HEK293 (cell line): ENCODE results near the gene OAF.
"Not testable (repeated sequence)": the region's sequence is repeated elsewhere in the genome, so short reads cannot be mapped to it uniquely, and the experiment has no call there.

Experiments used
- CTCF ChIA-PET: fragments of 350-600 bp; formaldehyde crosslinking; extraction: SDS; loops from one replicate; lab custom pipeline; 2021; ENCODE audit warnings: antibody characterized with exemption; lab: Yijun Ruan, JAX
- POLR2A ChIA-PET: fragments of 300-600 bp; formaldehyde crosslinking; extraction: SDS; loops from one replicate; lab custom pipeline; 2020; ENCODE audit warnings: antibody characterized with exemption, inconsistent platforms; lab: Yijun Ruan, JAX
- H3K27ac ChIP-seq: fragments of 200-500 bp; sonication (Bioruptor generic); 2 replicates; pipeline ENCODE4 v1.5.1; 2014; ENCODE audit warnings: low read depth, low read length, control low read depth, inconsistent platforms; ENCODE audit errors: extremely low read depth
- H3K36me3 ChIP-seq, 2 experiments: fragments of 200-500 bp in 1 of 2; sonication (Bioruptor generic) in 1 of 2; 1 replicate in 1 of 2; 2 replicates in 1 of 2; pipeline ENCODE4 v1.5.1; 2014 to 2017; ENCODE audit warnings: inconsistent platforms in 2 of 2, low read length in 2 of 2; ENCODE audit not compliant: control insufficient read depth in 2 of 2, insufficient read depth in 1 of 2
- H3K4me1 ChIP-seq: fragments of 200-500 bp; sonication (Bioruptor generic); 2 replicates; pipeline ENCODE4 v1.5.1; 2014; ENCODE audit warnings: mild to moderate bottlenecking, low read length, inconsistent platforms; ENCODE audit not compliant: control insufficient read depth, insufficient read depth
- H3K4me3 ChIP-seq: 2 replicates; pipeline ENCODE4 v1.5.1; 2011; ENCODE audit warnings: low read depth, mild to moderate bottlenecking, control low read depth, low read length, moderate library complexity
- H3K9me3 ChIP-seq: fragments of 200-500 bp; sonication (Bioruptor generic); 2 replicates; pipeline ENCODE4 v1.5.1; 2014; ENCODE audit warnings: low read depth, low read length, inconsistent platforms; ENCODE audit not compliant: control insufficient read depth, insufficient read depth
- EGR2 ChIP-seq: fragments of 450-650 bp; formaldehyde crosslinking; IDR thresholded peaks from 2 replicates; pipeline ENCODE4 v1.5.1; 2016; ENCODE audit warnings: low read depth, missing biosample characterization, missing genetic modification characterization
- GLI2 ChIP-seq: fragments of 450-650 bp; formaldehyde crosslinking; IDR thresholded peaks from 2 replicates; pipeline ENCODE4; 2017; ENCODE audit warnings: missing biosample characterization, missing genetic modification characterization, low read depth, borderline replicate concordance
- KLF1 ChIP-seq: fragments of 450-650 bp; formaldehyde crosslinking; IDR thresholded peaks from 2 replicates; pipeline ENCODE4 v1.5.1; 2016; ENCODE audit warnings: missing biosample characterization, missing genetic modification characterization
- SETDB1 ChIP-seq: IDR thresholded peaks from one replicate; pipeline ENCODE4 v1.6.1; 2017; ENCODE audit warnings: mild to moderate bottlenecking, low read length, moderate library complexity, mixed read lengths; ENCODE audit not compliant: insufficient read length
- ZBTB20 ChIP-seq: fragments of 450-650 bp; formaldehyde crosslinking; IDR thresholded peaks from 2 replicates; pipeline ENCODE4 v1.5.1; 2016; ENCODE audit warnings: missing biosample characterization, missing genetic modification characterization
- ZEB2 ChIP-seq: fragments of 450-650 bp; formaldehyde crosslinking; IDR thresholded peaks from 2 replicates; pipeline ENCODE4 v1.5.1; 2016; ENCODE audit warnings: missing biosample characterization, missing genetic modification characterization
- ZFHX2 ChIP-seq: fragments of 450-650 bp; formaldehyde crosslinking; conservative IDR thresholded peaks from 2 replicates; pipeline ENCODE4 v1.5.1; 2016; ENCODE audit warnings: missing biosample characterization, missing genetic modification characterization
- ZFP37 ChIP-seq: fragments of 450-650 bp; formaldehyde crosslinking; IDR thresholded peaks from 2 replicates; pipeline ENCODE4 v1.5.1; 2016; ENCODE audit warnings: missing biosample characterization, missing genetic modification characterization
- ZNF169 ChIP-seq: fragments of 450-650 bp; formaldehyde crosslinking; IDR thresholded peaks from 2 replicates; pipeline ENCODE4 v1.5.1; 2016; ENCODE audit warnings: missing biosample characterization, missing genetic modification characterization
- ZNF221 ChIP-seq: fragments of 450-650 bp; formaldehyde crosslinking; IDR thresholded peaks from 2 replicates; pipeline ENCODE4 v1.5.1; 2017; ENCODE audit warnings: missing biosample characterization, missing genetic modification characterization, borderline replicate concordance
- ZNF23 ChIP-seq: fragments of 450-650 bp; formaldehyde crosslinking; IDR thresholded peaks from 2 replicates; pipeline ENCODE4 v1.5.1; 2016; ENCODE audit warnings: missing biosample characterization, missing genetic modification characterization, borderline replicate concordance
- ZNF274 ChIP-seq, 2 experiments: fragments of 200-500 bp in 1 of 2; fragments of 450-650 bp in 1 of 2; sonication (Bioruptor generic) in 1 of 2; formaldehyde crosslinking in 1 of 2; IDR thresholded peaks; 2 replicates each; pipeline versions ENCODE4 v1.5.1 to v1.6.1; 2014 to 2016; ENCODE audit warnings: borderline replicate concordance in 1 of 2, inconsistent platforms in 1 of 2, low read length in 1 of 2, missing biosample characterization in 1 of 2, missing genetic modification characterization in 1 of 2
- ZNF350 ChIP-seq: fragments of 450-650 bp; formaldehyde crosslinking; IDR thresholded peaks from 2 replicates; pipeline ENCODE4 v1.5.0; 2017; ENCODE audit warnings: missing biosample characterization, mild to moderate bottlenecking, missing genetic modification characterization
- ZNF366 ChIP-seq: fragments of 450-650 bp; formaldehyde crosslinking; conservative IDR thresholded peaks from 2 replicates; pipeline ENCODE4 v1.5.1; 2016; ENCODE audit warnings: missing biosample characterization, missing genetic modification characterization
- ZNF521 ChIP-seq: fragments of 450-650 bp; formaldehyde crosslinking; IDR thresholded peaks from 2 replicates; pipeline ENCODE4 v1.5.1; 2017; ENCODE audit warnings: missing biosample characterization, mild to moderate bottlenecking, missing genetic modification characterization
- ZNF571 ChIP-seq: fragments of 450-650 bp; formaldehyde crosslinking; IDR thresholded peaks from 2 replicates; pipeline ENCODE4 v1.5.0; 2017; ENCODE audit warnings: missing biosample characterization, missing genetic modification characterization
- TF ChIP-seq, protein P1 (sequence below): fragments of 450-650 bp; formaldehyde crosslinking; IDR thresholded peaks from 2 replicates; pipeline ENCODE4 v1.5.1; 2016; ENCODE audit warnings: missing biosample characterization, missing genetic modification characterization
- TF ChIP-seq, protein P2 (sequence below): fragments of 450-650 bp; formaldehyde crosslinking; IDR thresholded peaks from 2 replicates; pipeline ENCODE4 v1.5.1; 2017; ENCODE audit warnings: missing biosample characterization, missing genetic modification characterization
- TF ChIP-seq, protein P3 (sequence below): fragments of 450-650 bp; formaldehyde crosslinking; IDR thresholded peaks from 2 replicates; pipeline ENCODE4 v1.5.1; 2016; ENCODE audit warnings: missing biosample characterization, missing genetic modification characterization, borderline replicate concordance

The OAF gene

DNA sequence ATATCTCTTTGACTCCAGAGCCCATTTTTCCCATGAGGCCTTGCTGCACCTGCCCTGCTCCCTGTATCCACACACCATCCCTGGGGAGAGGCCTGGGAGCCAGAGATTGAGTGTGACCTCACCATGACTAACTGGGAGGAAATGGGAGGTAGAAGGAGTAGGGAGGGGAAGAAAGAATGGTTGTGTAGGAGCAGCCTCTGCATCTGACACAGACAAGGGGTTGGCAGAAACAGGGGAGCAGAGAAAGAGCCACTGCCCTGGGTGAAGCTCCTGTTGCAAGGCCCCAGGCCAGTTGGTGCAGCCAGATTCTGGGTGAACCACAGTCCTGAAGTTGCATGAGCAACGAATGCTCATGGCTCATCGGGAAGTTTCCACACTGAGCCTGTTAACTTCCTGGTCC lies 61.5 kb downstream of the OAF start (continued):
- TF ChIP-seq, protein P1, sequence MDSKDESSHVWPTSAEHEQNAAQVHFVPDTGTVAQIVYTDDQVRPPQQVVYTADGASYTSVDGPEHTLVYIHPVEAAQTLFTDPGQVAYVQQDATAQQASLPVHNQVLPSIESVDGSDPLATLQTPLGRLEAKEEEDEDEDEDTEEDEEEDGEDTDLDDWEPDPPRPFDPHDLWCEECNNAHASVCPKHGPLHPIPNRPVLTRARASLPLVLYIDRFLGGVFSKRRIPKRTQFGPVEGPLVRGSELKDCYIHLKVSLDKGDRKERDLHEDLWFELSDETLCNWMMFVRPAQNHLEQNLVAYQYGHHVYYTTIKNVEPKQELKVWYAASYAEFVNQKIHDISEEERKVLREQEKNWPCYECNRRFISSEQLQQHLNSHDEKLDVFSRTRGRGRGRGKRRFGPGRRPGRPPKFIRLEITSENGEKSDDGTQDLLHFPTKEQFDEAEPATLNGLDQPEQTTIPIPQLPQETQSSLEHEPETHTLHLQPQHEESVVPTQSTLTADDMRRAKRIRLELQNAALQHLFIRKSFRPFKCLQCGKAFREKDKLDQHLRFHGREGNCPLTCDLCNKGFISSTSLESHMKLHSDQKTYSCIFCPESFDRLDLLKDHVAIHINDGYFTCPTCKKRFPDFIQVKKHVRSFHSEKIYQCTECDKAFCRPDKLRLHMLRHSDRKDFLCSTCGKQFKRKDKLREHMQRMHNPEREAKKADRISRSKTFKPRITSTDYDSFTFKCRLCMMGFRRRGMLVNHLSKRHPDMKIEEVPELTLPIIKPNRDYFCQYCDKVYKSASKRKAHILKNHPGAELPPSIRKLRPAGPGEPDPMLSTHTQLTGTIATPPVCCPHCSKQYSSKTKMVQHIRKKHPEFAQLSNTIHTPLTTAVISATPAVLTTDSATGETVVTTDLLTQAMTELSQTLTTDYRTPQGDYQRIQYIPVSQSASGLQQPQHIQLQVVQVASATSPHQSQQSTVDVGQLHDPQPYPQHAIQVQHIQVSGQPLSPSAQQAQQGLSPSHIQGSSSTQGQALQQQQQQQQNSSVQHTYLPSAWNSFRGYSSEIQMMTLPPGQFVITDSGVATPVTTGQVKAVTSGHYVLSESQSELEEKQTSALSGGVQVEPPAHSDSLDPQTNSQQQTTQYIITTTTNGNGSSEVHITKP: no peak
- no peak for TF ChIP-seq ZBTB20 (tag by site-specific recombination)
- TF ChIP-seq ZNF221 (tag by site-specific recombination): no peak
- no peak for TF ChIP-seq ZNF350 (tag by site-specific recombination)

DNA sequence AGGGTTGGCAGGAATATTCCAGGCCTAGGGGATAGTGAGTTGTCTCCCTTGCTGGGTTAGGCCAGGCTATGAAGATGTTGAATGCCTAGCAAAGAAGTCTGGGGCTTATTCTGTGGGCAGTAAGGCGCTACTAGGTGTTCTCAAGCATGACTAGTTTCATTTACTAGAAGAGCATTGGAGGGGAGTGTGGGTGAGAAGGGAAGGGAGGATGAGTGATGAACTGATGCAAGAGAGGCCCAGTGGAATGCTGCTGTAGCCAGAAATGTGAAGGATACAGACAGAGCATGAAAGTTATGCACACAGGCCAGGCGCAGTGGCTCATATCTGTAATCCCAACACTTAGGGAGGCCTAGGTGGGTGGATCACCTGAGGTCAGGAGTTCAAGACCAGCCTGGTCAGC lies 62.6 kb downstream of the OAF start:
- ChIA-PET POLR2A (no interaction called here), CTCF (no interaction called here)
- H3K4me3 ChIP-seq: no peak overlapping the region
- H3K27ac ChIP-seq: no peak overlapping the region
- TF ChIP-seq ZNF169 (tag by site-specific recombination): no peak
- no peak for TF ChIP-seq ZNF571 (tag by site-specific recombination)
- TF ChIP-seq ZFP37 (tag by site-specific recombination): no peak
- TF ChIP-seq, protein P2, sequence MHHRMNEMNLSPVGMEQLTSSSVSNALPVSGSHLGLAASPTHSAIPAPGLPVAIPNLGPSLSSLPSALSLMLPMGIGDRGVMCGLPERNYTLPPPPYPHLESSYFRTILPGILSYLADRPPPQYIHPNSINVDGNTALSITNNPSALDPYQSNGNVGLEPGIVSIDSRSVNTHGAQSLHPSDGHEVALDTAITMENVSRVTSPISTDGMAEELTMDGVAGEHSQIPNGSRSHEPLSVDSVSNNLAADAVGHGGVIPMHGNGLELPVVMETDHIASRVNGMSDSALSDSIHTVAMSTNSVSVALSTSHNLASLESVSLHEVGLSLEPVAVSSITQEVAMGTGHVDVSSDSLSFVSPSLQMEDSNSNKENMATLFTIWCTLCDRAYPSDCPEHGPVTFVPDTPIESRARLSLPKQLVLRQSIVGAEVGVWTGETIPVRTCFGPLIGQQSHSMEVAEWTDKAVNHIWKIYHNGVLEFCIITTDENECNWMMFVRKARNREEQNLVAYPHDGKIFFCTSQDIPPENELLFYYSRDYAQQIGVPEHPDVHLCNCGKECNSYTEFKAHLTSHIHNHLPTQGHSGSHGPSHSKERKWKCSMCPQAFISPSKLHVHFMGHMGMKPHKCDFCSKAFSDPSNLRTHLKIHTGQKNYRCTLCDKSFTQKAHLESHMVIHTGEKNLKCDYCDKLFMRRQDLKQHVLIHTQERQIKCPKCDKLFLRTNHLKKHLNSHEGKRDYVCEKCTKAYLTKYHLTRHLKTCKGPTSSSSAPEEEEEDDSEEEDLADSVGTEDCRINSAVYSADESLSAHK: no peak
- peak; percentile 31; the same call in 1 of the 2 replicates for TF ChIP-seq ZFHX2 (tag by site-specific recombination)
- TF ChIP-seq EGR2 (tag by site-specific recombination): peak; percentile 58; the same call in 1 of the 2 replicates
- no peak for TF ChIP-seq ZEB2
- no peak for TF ChIP-seq SETDB1
- no peak for TF ChIP-seq ZNF23 (tag by site-specific recombination)
- H3K4me1 ChIP-seq: no peaks in the 10 kb centered on the region
- H3K36me3 ChIP-seq: no peaks in the 10 kb centered on the region
- H3K9me3 ChIP-seq: no peaks in the 10 kb centered on the region

DNA sequence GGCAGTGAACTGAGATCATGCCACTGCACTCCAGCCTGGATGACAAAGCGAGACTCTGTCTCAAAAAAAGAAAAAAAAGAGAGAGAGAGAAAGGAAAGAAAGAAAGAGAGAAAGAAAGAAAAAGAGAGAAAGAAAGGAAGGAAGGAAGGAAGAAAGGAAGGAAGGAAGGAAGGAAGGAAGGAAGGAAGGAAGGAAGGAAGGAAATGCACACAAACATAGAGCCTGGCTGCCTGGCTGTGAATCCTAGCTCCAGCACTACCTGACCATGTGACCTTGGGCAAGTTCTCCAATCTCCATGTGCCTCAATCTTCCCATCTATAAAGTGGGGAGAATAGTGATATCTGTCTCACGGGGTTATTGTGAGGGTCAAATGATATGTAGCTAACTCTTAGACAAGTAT lies 63.1 kb downstream of the OAF start:
- TF ChIP-seq ZNF366 (tag by site-specific recombination): peak; percentile 78
- TF ChIP-seq, all 188 proteins: peak for 1; not testable (repeated sequence) for 187
- H3K27ac ChIP-seq, H3K36me3 ChIP-seq, H3K4me1 ChIP-seq, H3K9me3 ChIP-seq, POLR2A ChIA-PET, H3K4me3 ChIP-seq, CTCF ChIA-PET: not testable (repeated sequence)

DNA sequence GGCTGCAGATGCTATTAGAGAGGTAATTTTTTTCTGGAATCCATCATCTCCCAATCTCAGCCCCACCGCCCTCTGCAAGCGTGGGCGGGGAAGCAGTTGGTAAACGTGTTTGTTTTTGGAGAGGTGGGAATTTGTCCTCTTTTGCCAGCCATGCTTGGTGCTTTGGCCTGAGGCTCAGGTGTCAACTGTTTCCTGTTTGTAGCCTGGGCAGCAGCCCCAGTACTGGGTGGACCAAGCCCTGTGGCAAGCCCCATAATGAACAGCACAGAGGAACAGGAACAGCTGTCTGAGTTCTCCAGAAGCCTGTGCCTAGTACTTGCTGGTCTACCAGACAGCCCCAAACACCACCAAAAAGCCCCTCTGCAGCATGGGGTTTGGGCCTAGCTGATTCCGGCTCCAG lies 68.7 kb downstream of the OAF start:
- Histone ChIP-seq H3K4me3 (no peak overlapping the region), H3K27ac (no peak overlapping the region), H3K9me3 (no peaks in the 10 kb centered on the region), H3K36me3 (no peaks in the 10 kb centered on the region), H3K4me1 (no peaks in the 10 kb centered on the region)
- CTCF ChIA-PET: interaction anchor here (0.6 to 2.1 kb wide), 3 partner anchors 20 to 56 kb away, joined by 3 to 8 read pairs (median 3); no protein-coding TSS in a partner anchor
- POLR2A ChIA-PET: no interaction called here
- TF ChIP-seq KLF1 (peak; percentile 27; the same call in 1 of the 2 replicates), ZNF274 (IDR thresholded peaks at IDR 0.05; ENCODE audit: low read length) (no peak), ZNF274 (tag by site-specific recombination; IDR thresholded peaks at IDR 0.05; ENCODE audit: borderline replicate concordance) (no peak), EGR2 (tag by site-specific recombination) (peak; percentile 32; the same call in 1 of the 2 replicates), GLI2 (tag by site-specific recombination) (no peak), ZEB2 (no peak), ZNF366 (tag by site-specific recombination) (no peak), ZNF521 (tag by site-specific recombination) (no peak), ZNF221 (tag by site-specific recombination) (no peak)
- TF ChIP-seq, protein P3, sequence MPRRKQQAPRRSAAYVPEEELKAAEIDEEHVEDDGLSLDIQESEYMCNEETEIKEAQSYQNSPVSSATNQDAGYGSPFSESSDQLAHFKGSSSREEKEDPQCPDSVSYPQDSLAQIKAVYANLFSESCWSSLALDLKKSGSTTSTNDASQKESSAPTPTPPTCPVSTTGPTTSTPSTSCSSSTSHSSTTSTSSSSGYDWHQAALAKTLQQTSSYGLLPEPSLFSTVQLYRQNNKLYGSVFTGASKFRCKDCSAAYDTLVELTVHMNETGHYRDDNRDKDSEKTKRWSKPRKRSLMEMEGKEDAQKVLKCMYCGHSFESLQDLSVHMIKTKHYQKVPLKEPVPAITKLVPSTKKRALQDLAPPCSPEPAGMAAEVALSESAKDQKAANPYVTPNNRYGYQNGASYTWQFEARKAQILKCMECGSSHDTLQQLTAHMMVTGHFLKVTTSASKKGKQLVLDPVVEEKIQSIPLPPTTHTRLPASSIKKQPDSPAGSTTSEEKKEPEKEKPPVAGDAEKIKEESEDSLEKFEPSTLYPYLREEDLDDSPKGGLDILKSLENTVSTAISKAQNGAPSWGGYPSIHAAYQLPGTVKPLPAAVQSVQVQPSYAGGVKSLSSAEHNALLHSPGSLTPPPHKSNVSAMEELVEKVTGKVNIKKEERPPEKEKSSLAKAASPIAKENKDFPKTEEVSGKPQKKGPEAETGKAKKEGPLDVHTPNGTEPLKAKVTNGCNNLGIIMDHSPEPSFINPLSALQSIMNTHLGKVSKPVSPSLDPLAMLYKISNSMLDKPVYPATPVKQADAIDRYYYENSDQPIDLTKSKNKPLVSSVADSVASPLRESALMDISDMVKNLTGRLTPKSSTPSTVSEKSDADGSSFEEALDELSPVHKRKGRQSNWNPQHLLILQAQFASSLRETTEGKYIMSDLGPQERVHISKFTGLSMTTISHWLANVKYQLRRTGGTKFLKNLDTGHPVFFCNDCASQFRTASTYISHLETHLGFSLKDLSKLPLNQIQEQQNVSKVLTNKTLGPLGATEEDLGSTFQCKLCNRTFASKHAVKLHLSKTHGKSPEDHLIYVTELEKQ (tag by site-specific recombination): no peak
